HEK293 (cell line): Measurements from ENCODE around the gene PALM2AKAP2.
A peak's percentile ranks its signal among the peaks of the same experiment; 100 is the strongest.

Experiments used
- GLI4 ChIP-seq: fragments of 450-650 bp; formaldehyde crosslinking; IDR thresholded peaks from 2 replicates; pipeline ENCODE4 v1.5.1; 2016; ENCODE audit warnings: missing biosample characterization, missing genetic modification characterization
- PRDM2 ChIP-seq: fragments of 450-650 bp; formaldehyde crosslinking; IDR thresholded peaks from 2 replicates; pipeline ENCODE4 v1.5.1; 2016; ENCODE audit warnings: missing biosample characterization, missing genetic modification characterization, borderline replicate concordance
- SP3 ChIP-seq: fragments of 450-650 bp; formaldehyde crosslinking; IDR thresholded peaks from 2 replicates; pipeline ENCODE4 v1.5.1; 2016; ENCODE audit warnings: missing biosample characterization, missing genetic modification characterization
- SP7 ChIP-seq: fragments of 450-650 bp; formaldehyde crosslinking; IDR thresholded peaks from 2 replicates; pipeline ENCODE4 v1.5.1; 2016; ENCODE audit warnings: missing biosample characterization, missing genetic modification characterization
- ZBTB21 ChIP-seq: fragments of 450-650 bp; formaldehyde crosslinking; IDR thresholded peaks from 2 replicates; pipeline ENCODE4 v1.5.1; 2017; ENCODE audit warnings: missing biosample characterization, missing genetic modification characterization
- ZFP37 ChIP-seq: fragments of 450-650 bp; formaldehyde crosslinking; IDR thresholded peaks from 2 replicates; pipeline ENCODE4 v1.5.1; 2016; ENCODE audit warnings: missing biosample characterization, missing genetic modification characterization
- ZNF133 ChIP-seq: fragments of 450-650 bp; formaldehyde crosslinking; IDR thresholded peaks from 2 replicates; pipeline ENCODE4 v1.5.1; 2016; ENCODE audit warnings: missing biosample characterization, missing genetic modification characterization
- ZNF169 ChIP-seq: fragments of 450-650 bp; formaldehyde crosslinking; IDR thresholded peaks from 2 replicates; pipeline ENCODE4 v1.5.1; 2016; ENCODE audit warnings: missing biosample characterization, missing genetic modification characterization
- ZNF214 ChIP-seq: fragments of 450-650 bp; formaldehyde crosslinking; IDR thresholded peaks from 2 replicates; pipeline ENCODE4 v1.5.1; 2017; ENCODE audit warnings: missing biosample characterization, mild to moderate bottlenecking, missing genetic modification characterization, borderline replicate concordance
- ZNF23 ChIP-seq: fragments of 450-650 bp; formaldehyde crosslinking; IDR thresholded peaks from 2 replicates; pipeline ENCODE4 v1.5.1; 2016; ENCODE audit warnings: missing biosample characterization, missing genetic modification characterization, borderline replicate concordance
- ZNF248 ChIP-seq: fragments of 450-650 bp; formaldehyde crosslinking; IDR thresholded peaks from 2 replicates; pipeline ENCODE4 v1.5.1; 2017; ENCODE audit warnings: missing biosample characterization, missing genetic modification characterization
- ZNF292 ChIP-seq: fragments of 450-650 bp; formaldehyde crosslinking; IDR thresholded peaks from 2 replicates; pipeline ENCODE4 v1.5.1; 2016; ENCODE audit warnings: low read depth, missing biosample characterization, missing genetic modification characterization, borderline replicate concordance
- ZNF426 ChIP-seq: fragments of 450-650 bp; formaldehyde crosslinking; IDR thresholded peaks from 2 replicates; pipeline ENCODE4 v1.5.1; 2017; ENCODE audit warnings: missing biosample characterization, missing genetic modification characterization, mild to moderate bottlenecking, inconsistent platforms, moderate library complexity
- ZNF510 ChIP-seq: fragments of 450-650 bp; formaldehyde crosslinking; IDR thresholded peaks from 2 replicates; pipeline ENCODE4 v1.5.1; 2018; ENCODE audit warnings: mild to moderate bottlenecking, missing genetic modification characterization, missing biosample characterization; ENCODE audit not compliant: insufficient replicate concordance
- ZNF521 ChIP-seq: fragments of 450-650 bp; formaldehyde crosslinking; IDR thresholded peaks from 2 replicates; pipeline ENCODE4 v1.5.1; 2017; ENCODE audit warnings: missing biosample characterization, mild to moderate bottlenecking, missing genetic modification characterization
- ZNF530 ChIP-seq: fragments of 450-650 bp; formaldehyde crosslinking; IDR thresholded peaks from 2 replicates; pipeline ENCODE4 v1.5.1; 2016; ENCODE audit warnings: low read depth, missing biosample characterization, missing genetic modification characterization
- ZNF560 ChIP-seq: fragments of 450-650 bp; formaldehyde crosslinking; IDR thresholded peaks from 2 replicates; pipeline ENCODE4 v1.5.1; 2017; ENCODE audit warnings: missing biosample characterization, missing genetic modification characterization, borderline replicate concordance
- ZNF600 ChIP-seq: fragments of 450-650 bp; formaldehyde crosslinking; IDR thresholded peaks from 2 replicates; pipeline ENCODE4 v1.5.1; 2016; ENCODE audit warnings: missing biosample characterization, missing genetic modification characterization
- ZNF610 ChIP-seq: fragments of 450-650 bp; formaldehyde crosslinking; IDR thresholded peaks from 2 replicates; pipeline ENCODE4 v1.5.1; 2016; ENCODE audit warnings: missing biosample characterization, missing genetic modification characterization, borderline replicate concordance
- ZNF776 ChIP-seq: fragments of 450-650 bp; formaldehyde crosslinking; IDR thresholded peaks from 2 replicates; pipeline ENCODE4 v1.5.0; 2017; ENCODE audit warnings: missing biosample characterization, missing genetic modification characterization, borderline replicate concordance
- TF ChIP-seq, protein P1 (sequence below): fragments of 450-650 bp; formaldehyde crosslinking; conservative IDR thresholded peaks from 2 replicates; pipeline ENCODE4 v1.5.1; 2016; ENCODE audit warnings: low read depth, missing biosample characterization, missing genetic modification characterization
- TF ChIP-seq, protein P2 (sequence below): fragments of 450-650 bp; formaldehyde crosslinking; IDR thresholded peaks from 2 replicates; pipeline ENCODE4 v1.5.0; 2017; ENCODE audit warnings: missing biosample characterization, missing genetic modification characterization, borderline replicate concordance
- TF ChIP-seq, protein P3 (sequence below): fragments of 450-650 bp; IDR thresholded peaks from 2 replicates; pipeline ENCODE4 v1.5.1; 2018; ENCODE audit warnings: missing biosample characterization, mild to moderate bottlenecking, missing genetic modification characterization
- TF ChIP-seq, protein P4 (sequence below): fragments of 450-650 bp; formaldehyde crosslinking; IDR thresholded peaks from 2 replicates; pipeline ENCODE4; 2016; ENCODE audit warnings: missing biosample characterization, missing genetic modification characterization

PALM2AKAP2 gene

DNA sequence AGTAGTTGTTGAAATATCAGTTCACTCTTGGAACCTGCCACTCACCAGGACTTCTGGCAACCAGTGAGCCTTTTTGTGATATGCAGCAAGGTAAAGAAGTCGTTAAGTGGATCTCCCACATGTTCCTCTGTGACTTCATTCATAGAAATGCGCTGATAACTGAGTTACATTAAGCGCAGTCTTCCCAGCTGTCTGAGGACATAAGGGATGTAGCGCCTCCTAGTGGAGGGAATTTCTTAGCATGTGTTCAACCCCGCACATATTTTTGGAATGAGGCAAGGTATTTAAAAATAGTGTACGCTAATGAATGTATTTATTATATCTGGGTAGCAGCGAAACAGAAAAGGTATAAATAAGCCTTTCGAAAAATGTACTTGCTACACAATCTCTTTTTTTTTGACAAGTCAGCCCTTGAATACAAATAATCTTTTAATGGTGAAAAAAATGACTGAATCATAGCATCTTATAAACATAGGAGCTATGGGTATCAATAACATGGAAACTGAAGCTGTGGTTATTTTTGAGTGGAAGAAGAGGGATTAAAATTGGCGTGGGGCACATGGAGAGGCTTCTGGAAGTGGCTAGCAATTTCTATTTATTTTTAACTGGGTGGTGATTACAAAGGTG, 38.0 kb downstream of the PALM2AKAP2 start (continued):
- TF ChIP-seq, protein P1, sequence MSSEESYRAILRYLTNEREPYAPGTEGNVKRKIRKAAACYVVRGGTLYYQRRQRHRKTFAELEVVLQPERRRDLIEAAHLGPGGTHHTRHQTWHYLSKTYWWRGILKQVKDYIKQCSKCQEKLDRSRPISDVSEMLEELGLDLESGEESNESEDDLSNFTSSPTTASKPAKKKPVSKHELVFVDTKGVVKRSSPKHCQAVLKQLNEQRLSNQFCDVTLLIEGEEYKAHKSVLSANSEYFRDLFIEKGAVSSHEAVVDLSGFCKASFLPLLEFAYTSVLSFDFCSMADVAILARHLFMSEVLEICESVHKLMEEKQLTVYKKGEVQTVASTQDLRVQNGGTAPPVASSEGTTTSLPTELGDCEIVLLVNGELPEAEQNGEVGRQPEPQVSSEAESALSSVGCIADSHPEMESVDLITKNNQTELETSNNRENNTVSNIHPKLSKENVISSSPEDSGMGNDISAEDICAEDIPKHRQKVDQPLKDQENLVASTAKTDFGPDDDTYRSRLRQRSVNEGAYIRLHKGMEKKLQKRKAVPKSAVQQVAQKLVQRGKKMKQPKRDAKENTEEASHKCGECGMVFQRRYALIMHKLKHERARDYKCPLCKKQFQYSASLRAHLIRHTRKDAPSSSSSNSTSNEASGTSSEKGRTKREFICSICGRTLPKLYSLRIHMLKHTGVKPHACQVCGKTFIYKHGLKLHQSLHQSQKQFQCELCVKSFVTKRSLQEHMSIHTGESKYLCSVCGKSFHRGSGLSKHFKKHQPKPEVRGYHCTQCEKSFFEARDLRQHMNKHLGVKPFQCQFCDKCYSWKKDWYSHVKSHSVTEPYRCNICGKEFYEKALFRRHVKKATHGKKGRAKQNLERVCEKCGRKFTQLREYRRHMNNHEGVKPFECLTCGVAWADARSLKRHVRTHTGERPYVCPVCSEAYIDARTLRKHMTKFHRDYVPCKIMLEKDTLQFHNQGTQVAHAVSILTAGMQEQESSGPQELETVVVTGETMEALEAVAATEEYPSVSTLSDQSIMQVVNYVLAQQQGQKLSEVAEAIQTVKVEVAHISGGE: no peak
- TF ChIP-seq ZNF248 (tag by site-specific recombination) (no peak), ZNF530 (tag by site-specific recombination) (no peak), ZNF776 (tag by site-specific recombination) (no peak), ZNF610 (tag by site-specific recombination) (no peak), ZFP37 (tag by site-specific recombination) (no peak), ZNF133 (no peak), SP7 (peak; percentile 28; the same call in 1 of the 2 replicates), PRDM2 (tag by site-specific recombination) (no peak), ZBTB21 (peak; percentile 37; the same call in 1 of the 2 replicates), ZNF292 (no peak), ZNF510 (no peak), ZNF214 (tag by site-specific recombination) (no peak), ZNF426 (tag by site-specific recombination) (no peak), GLI4 (tag by site-specific recombination) (no peak), ZNF23 (tag by site-specific recombination) (no peak), SP3 (tag by site-specific recombination) (0 out of 2 replicates have a peak, but pooled peaks have one; percentile 20), ZNF521 (tag by site-specific recombination) (no peak), ZNF600 (tag by site-specific recombination) (no peak), ZNF560 (tag by site-specific recombination) (no peak), ZNF169 (tag by site-specific recombination) (no peak)
- TF ChIP-seq, protein P2, sequence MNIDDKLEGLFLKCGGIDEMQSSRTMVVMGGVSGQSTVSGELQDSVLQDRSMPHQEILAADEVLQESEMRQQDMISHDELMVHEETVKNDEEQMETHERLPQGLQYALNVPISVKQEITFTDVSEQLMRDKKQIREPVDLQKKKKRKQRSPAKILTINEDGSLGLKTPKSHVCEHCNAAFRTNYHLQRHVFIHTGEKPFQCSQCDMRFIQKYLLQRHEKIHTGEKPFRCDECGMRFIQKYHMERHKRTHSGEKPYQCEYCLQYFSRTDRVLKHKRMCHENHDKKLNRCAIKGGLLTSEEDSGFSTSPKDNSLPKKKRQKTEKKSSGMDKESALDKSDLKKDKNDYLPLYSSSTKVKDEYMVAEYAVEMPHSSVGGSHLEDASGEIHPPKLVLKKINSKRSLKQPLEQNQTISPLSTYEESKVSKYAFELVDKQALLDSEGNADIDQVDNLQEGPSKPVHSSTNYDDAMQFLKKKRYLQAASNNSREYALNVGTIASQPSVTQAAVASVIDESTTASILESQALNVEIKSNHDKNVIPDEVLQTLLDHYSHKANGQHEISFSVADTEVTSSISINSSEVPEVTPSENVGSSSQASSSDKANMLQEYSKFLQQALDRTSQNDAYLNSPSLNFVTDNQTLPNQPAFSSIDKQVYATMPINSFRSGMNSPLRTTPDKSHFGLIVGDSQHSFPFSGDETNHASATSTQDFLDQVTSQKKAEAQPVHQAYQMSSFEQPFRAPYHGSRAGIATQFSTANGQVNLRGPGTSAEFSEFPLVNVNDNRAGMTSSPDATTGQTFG (tag by site-specific recombination): no peak
- TF ChIP-seq, protein P3, sequence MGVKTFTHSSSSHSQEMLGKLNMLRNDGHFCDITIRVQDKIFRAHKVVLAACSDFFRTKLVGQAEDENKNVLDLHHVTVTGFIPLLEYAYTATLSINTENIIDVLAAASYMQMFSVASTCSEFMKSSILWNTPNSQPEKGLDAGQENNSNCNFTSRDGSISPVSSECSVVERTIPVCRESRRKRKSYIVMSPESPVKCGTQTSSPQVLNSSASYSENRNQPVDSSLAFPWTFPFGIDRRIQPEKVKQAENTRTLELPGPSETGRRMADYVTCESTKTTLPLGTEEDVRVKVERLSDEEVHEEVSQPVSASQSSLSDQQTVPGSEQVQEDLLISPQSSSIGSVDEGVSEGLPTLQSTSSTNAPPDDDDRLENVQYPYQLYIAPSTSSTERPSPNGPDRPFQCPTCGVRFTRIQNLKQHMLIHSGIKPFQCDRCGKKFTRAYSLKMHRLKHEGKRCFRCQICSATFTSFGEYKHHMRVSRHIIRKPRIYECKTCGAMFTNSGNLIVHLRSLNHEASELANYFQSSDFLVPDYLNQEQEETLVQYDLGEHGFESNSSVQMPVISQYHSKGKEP (tag by site-specific recombination): 0 out of 2 replicates have a peak, but pooled peaks have one; percentile 17
- TF ChIP-seq, protein P4, sequence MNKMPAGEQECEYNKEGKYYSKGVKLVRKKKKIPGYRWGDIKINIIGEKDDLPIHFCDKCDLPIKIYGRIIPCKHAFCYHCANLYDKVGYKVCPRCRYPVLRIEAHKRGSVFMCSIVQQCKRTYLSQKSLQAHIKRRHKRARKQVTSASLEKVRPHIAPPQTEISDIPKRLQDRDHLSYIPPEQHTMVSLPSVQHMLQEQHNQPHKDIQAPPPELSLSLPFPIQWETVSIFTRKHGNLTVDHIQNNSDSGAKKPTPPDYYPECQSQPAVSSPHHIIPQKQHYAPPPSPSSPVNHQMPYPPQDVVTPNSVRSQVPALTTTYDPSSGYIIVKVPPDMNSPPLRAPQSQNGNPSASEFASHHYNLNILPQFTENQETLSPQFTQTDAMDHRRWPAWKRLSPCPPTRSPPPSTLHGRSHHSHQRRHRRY (tag by site-specific recombination): no peak
